HepG2 (cell line): ENCODE measurements around the gene COA3. TPM values are rescaled to one million over a fixed set of nuclear protein-coding genes. Genes with fewer than 3 reads are reported as not detected.

Experiments
- ATF7 ChIP-seq, 2 experiments: fragments of 450-650 bp in 1 of 2; sonication (generic) in 1 of 2; formaldehyde crosslinking in 1 of 2; IDR thresholded peaks; 2 replicates each; pipeline versions ENCODE4 v1.4.0 to v1.6.1; 2016 to 2020; ENCODE audit warnings: antibody characterized with exemption in 1 of 2, mild to moderate bottlenecking in 1 of 2, missing genetic modification reagents in 1 of 2
- ELF1 ChIP-seq: sonication (generic); formaldehyde crosslinking; IDR thresholded peaks from 2 replicates; pipeline ENCODE4 v1.4.0; 2020; ENCODE audit warnings: missing genetic modification reagents
- FOXP4 ChIP-seq: sonication (generic); formaldehyde crosslinking; IDR thresholded peaks from 2 replicates; pipeline ENCODE4 v1.4.0; 2020; ENCODE audit warnings: missing genetic modification reagents
- MEIS1 ChIP-seq: sonication (generic); formaldehyde crosslinking; IDR thresholded peaks from 2 replicates; pipeline ENCODE4 v1.9.0; 2021; ENCODE audit warnings: mild to moderate bottlenecking, missing genetic modification reagents, moderate library complexity, borderline replicate concordance
- NFKB2 ChIP-seq: sonication (generic); formaldehyde crosslinking; IDR thresholded peaks from 2 replicates; pipeline ENCODE4 v1.4.0; 2020; ENCODE audit warnings: missing genetic modification reagents, borderline replicate concordance
- TFDP2 ChIP-seq: sonication (generic); formaldehyde crosslinking; IDR thresholded peaks from 2 replicates; pipeline ENCODE4 v1.4.0; 2020; ENCODE audit warnings: missing genetic modification reagents
- ZGPAT ChIP-seq: IDR thresholded peaks from 2 replicates; pipeline ENCODE4 v1.6.1; 2016; ENCODE audit warnings: mild to moderate bottlenecking
- ZNF318 ChIP-seq: sonication (generic); formaldehyde crosslinking; IDR thresholded peaks from 2 replicates; pipeline ENCODE4 v1.4.0; 2020; ENCODE audit warnings: mild to moderate bottlenecking, missing genetic modification reagents
- ZNF362 ChIP-seq: sonication (generic); formaldehyde crosslinking; IDR thresholded peaks from 2 replicates; pipeline ENCODE4 v1.4.0; 2020; ENCODE audit warnings: missing genetic modification reagents, mild to moderate bottlenecking, borderline replicate concordance
- polyA plus RNA-seq, 8 experiments: library from polyadenylated mRNA; depleted of rRNA in 3 of 8; stranded (reverse) in 7 of 8; unstranded in 1 of 8; fragments of >200 nt; fragmentation: Illumina TruSeq in 4 of 8; extraction: Trizol in 4 of 8; gene quantifications; 2 replicates each; pipeline versions ENCODE4 v1.2.1 to v1.2.3, GENCODE V29; 2011 to 2016; ENCODE audit warnings: low read depth in 4 of 8, missing spikeins in 1 of 8, mixed read lengths in 1 of 8; ENCODE audit not compliant: insufficient read depth in 1 of 8
- total RNA-seq, 5 experiments: library from RNA; depleted of rRNA; stranded (reverse); fragments of >200 nt; fragmentation: Illumina TruSeq; extraction: Trizol; gene quantifications; 2 replicates each; pipeline ENCODE4 v1.2.3, GENCODE V29; 2016; ENCODE audit warnings: low read depth in 1 of 5
- TF ChIP-seq, protein P1 (sequence below): sonication (generic); formaldehyde crosslinking; IDR thresholded peaks from 2 replicates; pipeline ENCODE4 v1.8.0; 2022; ENCODE audit warnings: mild to moderate bottlenecking, missing genetic modification reagents

The COA3 gene
- total and polyA plus RNA-seq, 2 of the 13 experiments (the other 11 are each of a cell fraction or from before 2014, with no cell fraction given), result 133 to 202 TPM

DNA sequence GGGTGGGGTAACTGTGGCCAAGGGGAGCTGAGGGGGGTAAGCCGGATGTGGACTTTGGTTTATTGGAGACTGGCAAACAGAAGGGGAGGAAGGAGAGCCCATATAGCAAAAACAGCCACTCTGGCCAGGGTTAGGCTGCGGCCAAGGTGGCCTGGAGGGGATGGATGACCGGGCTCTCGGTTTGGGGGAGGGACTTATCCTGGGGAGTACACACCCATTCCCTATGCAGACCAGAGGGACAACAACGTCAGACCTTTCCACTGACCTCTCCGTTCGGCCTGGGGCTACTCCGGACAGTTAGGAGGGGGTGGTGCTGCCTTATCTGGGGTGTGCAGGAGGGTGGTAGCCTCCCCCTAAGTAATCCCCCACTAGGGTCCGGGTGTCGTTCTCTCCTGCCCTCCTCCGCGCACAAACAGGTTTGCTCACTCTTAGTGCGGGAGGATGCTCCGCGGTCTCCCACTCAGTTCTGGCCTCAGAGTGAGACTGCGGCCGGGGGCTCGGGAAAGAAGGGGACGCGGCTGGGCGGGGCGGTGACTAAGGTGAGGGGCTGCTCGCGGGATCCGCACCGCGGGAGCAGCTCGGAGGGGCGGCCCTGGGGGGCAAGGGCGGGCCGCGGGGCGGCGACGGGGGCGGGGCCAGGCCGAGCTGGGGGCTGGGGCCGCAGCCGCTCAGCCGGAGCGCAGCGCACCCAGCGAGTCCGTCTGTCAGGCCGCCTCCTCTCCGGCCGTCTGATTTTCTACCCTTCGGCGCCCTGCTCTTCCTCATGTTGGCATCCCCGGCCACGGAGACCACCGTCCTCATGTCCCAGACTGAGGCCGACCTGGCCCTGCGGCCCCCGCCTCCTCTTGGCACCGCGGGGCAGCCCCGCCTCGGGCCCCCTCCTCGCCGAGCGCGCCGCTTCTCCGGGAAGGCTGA is 18.3 kb downstream of the COA3 start, which contains the start of gene WNK4 (continued):
- peak; percentile 85 for TF ChIP-seq FOXP4 (CRISPR knock-in tag)
- TF ChIP-seq TFDP2 (CRISPR knock-in tag), result 0 out of 2 replicates have a peak, but pooled peaks have one; percentile 11
- no peak; the same call in 1 of the 2 replicates for TF ChIP-seq ZNF362
- no peak for TF ChIP-seq ZNF318
- TF ChIP-seq, protein P1, sequence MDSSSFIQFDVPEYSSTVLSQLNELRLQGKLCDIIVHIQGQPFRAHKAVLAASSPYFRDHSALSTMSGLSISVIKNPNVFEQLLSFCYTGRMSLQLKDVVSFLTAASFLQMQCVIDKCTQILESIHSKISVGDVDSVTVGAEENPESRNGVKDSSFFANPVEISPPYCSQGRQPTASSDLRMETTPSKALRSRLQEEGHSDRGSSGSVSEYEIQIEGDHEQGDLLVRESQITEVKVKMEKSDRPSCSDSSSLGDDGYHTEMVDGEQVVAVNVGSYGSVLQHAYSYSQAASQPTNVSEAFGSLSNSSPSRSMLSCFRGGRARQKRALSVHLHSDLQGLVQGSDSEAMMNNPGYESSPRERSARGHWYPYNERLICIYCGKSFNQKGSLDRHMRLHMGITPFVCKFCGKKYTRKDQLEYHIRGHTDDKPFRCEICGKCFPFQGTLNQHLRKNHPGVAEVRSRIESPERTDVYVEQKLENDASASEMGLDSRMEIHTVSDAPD (CRISPR knock-in tag), result peak; percentile 67; the same call in 1 of the 2 replicates
- TF ChIP-seq ELF1 (CRISPR knock-in tag), result peak; percentile 72
- peak; percentile 76 for TF ChIP-seq ZGPAT
- TF ChIP-seq MEIS1 (CRISPR knock-in tag), result peak; percentile 54; the same call in 1 of the 2 replicates
- no peak for TF ChIP-seq ATF7 (IDR thresholded peaks at IDR 0.05)
- TF ChIP-seq ATF7 (CRISPR knock-in tag; IDR thresholded peaks at IDR 0.05), result peak; percentile 67; the same call in 1 of the 2 replicates
- no peak; the same call in 1 of the 2 replicates for TF ChIP-seq NFKB2 (CRISPR knock-in tag)
